HG02763 (cell line): ENCODE results near the gene WDR83.
"Not testable (repeated sequence)": the region's sequence is repeated elsewhere in the genome, so short reads cannot be mapped to it uniquely, and the experiment has no call there.

Source experiments
- ATAC-seq: cut with Tn5 transposase; IDR thresholded peaks from one replicate; pipeline ENCODE4 v1.9.1; 2021; ENCODE audit warnings: mild to moderate bottlenecking, moderate library complexity; ENCODE audit not compliant: unreplicated experiment

The WDR83 gene

GRCh38 chr19:12681074-12681987 lies 14.7 kb downstream of the WDR83 start, which contains the start of gene DHPS:
DHPS (minus strand) TSS chr19:12681880; CDS start chr19:12681766, 114 bp downstream.
- peak; percentile 69 for ATAC-seq

- ATAC-seq, result no peak
Observed at GRCh38 chr19:12685831-12686230, 19.2 kb downstream of the WDR83 start.

GRCh38 chr19:12687496-12688196 lies 21.0 kb downstream of the WDR83 start, which contains the start of gene GNG14:
GNG14 (plus strand) TSS chr19:12687998; CDS start chr19:12688049, 51 bp downstream.
- no peak for ATAC-seq

GRCh38 chr19:12689012-12689411 lies 22.4 kb downstream of the WDR83 start:
- no peak for ATAC-seq

- ATAC-seq, result no peak
Observed at GRCh38 chr19:12689581-12690216, 23.1 kb downstream of the WDR83 start.

GRCh38 chr19:12692960-12693359 lies 26.4 kb downstream of the WDR83 start:
- ATAC-seq, result no peak

GRCh38 chr19:12694641-12695040 lies 28.0 kb downstream of the WDR83 start:
- ATAC-seq, result no peak

- no peak for ATAC-seq
Observed at GRCh38 chr19:12695096-12695495, 28.5 kb downstream of the WDR83 start.

GRCh38 chr19:12695514-12695913 lies 28.9 kb downstream of the WDR83 start:
- no peak for ATAC-seq

- peak; percentile 24 for ATAC-seq
Observed at GRCh38 chr19:12695997-12696365, 29.4 kb downstream of the WDR83 start.

- ATAC-seq, result peak; percentile 72
Observed at GRCh38 chr19:12696366-12697335, 30.0 kb downstream of the WDR83 start, which contains the start of gene FBXW9. FBXW9 (minus strand) TSS chr19:12696631; CDS start chr19:12696581, 50 bp downstream.

GRCh38 chr19:12697425-12697824 lies 30.8 kb downstream of the WDR83 start:
- ATAC-seq, result not testable (repeated sequence)

- no peak for ATAC-seq
Observed at GRCh38 chr19:12698138-12698537, 31.5 kb downstream of the WDR83 start.

GRCh38 chr19:12701596-12702282 lies 35.1 kb downstream of the WDR83 start:
- no peak for ATAC-seq

- ATAC-seq, result no peak
Observed at GRCh38 chr19:12703046-12703445, 36.4 kb downstream of the WDR83 start.

GRCh38 chr19:12705169-12705568 lies 38.6 kb downstream of the WDR83 start:
- ATAC-seq, result no peak

GRCh38 chr19:12705654-12706331 lies 39.2 kb downstream of the WDR83 start:
- no peak for ATAC-seq

- no peak for ATAC-seq
Observed at GRCh38 chr19:12706332-12706718, 39.7 kb downstream of the WDR83 start.

GRCh38 chr19:12708641-12709040 lies 42.0 kb downstream of the WDR83 start:
- ATAC-seq, result no peak
